ENCODE measurements around the gene SH3RF1. TPM values are rescaled to one million over a fixed set of nuclear protein-coding genes. Genes with fewer than 3 reads are reported as not detected.

SH3RF1 gene
- total RNA-seq, 1 donor from 2014 or later: 21.8 TPM

DNA sequence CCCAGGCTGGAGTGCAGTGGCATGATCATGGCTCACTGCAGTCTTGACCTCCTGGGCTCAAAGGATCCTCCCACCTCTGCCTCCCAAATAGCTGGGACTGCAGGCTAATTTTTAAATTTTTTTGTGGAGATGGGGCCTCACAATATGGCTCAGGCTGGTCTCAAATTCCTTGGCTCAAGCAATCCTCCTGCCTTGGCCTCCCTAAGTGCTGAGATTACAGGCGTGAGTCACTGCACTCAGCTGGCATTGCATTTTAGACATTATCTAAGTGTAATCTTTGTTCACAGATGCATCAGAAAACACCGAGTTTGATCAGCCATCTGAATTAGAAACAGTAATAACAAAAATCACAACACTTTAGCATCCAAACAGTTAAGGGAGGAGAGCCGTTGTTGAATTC is 207.3 kb downstream of the SH3RF1 start:
- DNase-seq: no peak

DNA sequence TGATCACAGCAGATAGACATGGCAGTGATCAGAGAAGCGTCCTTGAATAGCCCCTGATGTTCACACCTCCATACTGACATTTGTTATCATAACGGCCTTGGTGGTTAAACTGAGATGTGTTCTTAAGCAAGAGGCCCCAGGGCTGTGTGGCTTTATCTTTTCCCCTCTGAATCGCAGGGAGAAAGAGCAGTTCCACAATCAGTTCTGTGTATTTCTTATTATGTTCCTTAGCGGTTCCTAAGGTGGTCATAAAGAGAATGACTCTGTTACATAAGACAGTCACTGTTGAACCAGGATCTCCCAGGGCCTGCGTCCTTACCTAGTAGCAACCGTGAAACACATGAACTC is 207.9 kb downstream of the SH3RF1 start:
- no peak for DNase-seq

GRCh38 chr4:169061386-169061785 is 209.4 kb downstream of the SH3RF1 start:
- DNase-seq: no peak

DNA sequence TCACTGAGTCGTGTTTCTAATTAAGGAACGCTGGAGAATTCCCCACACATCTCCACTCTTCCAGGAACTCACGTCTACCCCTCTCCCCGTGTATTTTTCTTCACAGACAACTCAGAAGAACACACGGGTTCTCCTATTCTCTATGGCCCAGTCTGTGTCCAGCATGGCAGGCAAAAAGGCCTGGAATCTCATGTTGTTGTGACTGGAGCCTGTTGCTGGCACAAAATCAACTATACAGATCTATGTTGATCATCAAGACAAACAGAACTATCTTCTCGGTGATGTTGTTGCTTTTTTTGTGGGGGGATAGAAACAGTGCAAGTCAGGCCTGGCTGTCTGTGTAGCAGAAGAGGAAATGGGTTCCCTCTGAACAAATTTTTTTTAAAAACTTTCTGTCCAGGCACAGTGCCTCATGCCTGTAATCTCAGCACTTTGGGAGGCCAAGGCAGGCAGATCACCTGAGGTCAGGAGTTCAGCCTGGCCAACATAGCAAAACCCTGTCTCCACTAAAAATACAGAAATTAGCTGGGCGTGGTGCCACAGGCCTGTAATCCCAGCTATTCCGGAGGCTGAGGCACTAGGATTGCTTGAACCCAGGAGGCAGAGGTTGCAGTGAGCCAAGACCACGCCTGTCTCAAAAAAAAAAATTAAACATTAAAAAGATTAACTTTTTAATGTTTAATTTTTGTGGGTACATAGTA is 210.2 kb downstream of the SH3RF1 start:
- peak; percentile 37 for DNase-seq

GRCh38 chr4:169059306-169060211 is 211.2 kb downstream of the SH3RF1 start:
- peak; percentile 73 for DNase-seq

DNA sequence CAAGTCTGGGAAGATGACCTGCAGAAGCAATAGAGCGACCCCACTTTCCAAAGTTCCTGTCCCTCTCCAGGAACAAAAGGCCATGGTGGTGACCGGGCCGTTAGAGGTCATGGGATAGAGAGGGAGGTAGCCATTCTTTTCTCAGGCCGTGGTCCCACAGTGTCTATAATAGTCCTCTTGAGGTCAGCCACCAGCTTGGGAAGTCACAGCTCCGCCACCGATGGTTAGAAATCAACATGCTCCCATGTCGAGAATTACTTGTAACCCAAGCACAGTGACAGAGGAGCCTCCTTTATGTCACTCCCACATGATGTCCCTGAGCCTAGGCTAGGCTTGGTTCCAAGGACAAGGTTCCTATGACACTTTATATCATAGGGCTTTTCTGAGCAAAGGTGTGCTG is 212.4 kb downstream of the SH3RF1 start:
- DNase-seq: no peak

- no peak for DNase-seq
Observed at GRCh38 chr4:169054879-169055278, 215.9 kb downstream of the SH3RF1 start.

DNA sequence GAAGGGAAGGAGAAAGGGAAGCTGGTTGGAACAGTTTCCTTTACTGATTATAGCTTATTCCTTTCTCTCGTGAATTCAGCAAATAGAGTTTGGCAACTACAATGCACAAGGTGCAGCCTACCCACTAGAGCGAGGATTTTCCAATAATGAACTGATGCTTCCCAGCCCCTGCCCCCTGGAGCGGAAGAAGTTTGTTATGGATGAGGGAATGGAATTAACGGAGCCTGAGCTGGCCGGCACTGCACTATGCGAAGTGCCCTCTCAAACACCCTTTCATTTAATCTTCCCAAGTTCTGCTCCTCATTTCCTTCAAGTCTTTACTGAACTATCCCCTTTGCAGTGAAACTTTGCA is 218.2 kb downstream of the SH3RF1 start:
- no peak for DNase-seq

GRCh38 chr4:169051761-169052593 is 218.8 kb downstream of the SH3RF1 start:
- peak; percentile 84 for DNase-seq

DNA sequence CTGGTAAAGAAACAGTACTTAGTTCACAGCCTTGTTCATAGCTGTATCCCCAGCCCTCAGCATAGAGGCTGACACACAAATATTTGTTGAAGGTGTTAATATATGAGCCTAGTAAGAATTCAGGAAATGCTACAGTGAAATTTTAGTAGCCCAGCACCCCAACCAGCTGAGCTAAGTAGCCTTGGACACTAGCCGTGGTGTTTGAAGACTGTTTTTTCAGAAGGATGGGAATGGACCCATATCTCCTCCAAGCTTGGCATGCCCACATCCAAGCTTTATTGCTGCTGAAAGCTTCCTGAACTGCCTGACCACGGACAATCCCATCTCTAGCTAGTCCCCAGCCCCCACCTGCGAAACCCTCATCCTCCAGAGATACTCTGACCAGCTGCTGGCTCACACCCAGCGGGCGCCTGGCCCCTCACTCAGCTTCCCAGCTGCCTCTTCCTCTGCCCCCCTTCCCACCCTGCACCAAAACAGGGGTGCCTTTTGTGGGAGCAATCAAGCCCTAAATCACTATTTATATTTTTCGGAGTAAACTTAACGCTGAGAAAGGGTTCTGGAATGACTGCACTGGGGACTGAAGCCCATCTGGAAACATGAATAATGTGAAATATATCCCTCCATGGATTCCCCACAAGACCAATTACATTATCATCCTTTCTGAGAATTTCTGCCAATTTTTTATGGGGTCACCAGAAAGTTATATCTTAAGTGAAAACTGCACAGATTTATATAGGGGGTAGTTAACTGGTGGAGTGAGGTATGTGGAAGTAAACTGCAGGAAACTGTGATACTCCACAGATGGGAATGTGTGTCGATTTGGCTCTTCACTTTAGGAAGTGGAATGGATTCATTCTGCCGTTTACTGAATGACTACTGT is 219.6 kb downstream of the SH3RF1 start:
- DNase-seq: peak; percentile 70

- DNase-seq: no peak
Observed at GRCh38 chr4:169050284-169050683, 220.5 kb downstream of the SH3RF1 start.

GRCh38 chr4:169048868-169049414 is 221.8 kb downstream of the SH3RF1 start:
- DNase-seq: no peak

GRCh38 chr4:169047956-169048355 is 222.8 kb downstream of the SH3RF1 start:
- peak; percentile 38 for DNase-seq

GRCh38 chr4:169045862-169046584 is 224.7 kb downstream of the SH3RF1 start:
- DNase-seq: no peak

DNA sequence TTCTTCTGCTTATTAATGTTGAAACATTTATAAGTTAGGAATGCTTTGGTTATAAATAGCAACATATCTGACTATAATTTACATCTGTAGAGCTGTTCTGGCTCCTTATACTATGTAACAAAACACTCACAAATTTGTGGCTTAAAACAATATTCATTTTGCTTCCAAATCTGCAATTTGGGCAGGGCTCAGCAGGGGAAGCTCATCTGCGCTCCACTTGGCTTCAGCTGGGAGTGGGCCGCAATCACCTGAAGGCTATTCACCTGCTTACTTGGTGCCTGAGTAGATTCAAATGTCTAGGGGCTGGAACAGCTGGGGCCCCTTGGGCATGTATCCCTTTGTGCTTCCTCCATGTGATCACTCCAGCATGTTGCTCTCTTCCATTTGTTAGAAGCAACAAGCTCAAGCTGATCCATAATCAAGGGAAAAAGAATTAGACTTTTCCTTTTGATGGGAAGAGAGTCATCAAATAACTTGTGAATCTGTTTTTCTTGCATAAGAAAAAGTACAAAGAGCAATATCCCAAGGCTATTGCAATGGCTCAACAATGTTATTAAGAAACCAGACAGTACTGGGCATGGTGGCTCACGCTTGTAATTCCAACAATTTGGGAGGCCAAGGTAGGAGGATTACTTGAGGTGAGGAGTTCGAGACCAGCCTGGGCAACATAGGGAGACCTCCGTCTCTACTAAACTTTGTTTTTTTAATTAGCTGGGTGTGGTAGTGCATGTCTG is 225.9 kb downstream of the SH3RF1 start:
- no peak for DNase-seq
